Choroid plexus epithelial cell (primary cell): ENCODE results near the gene SREBF2.
"Not testable (repeated sequence)": the region's sequence is repeated elsewhere in the genome, so short reads cannot be mapped to it uniquely, and the experiment has no call there.

ENCODE experiments used
- DNase-seq: peaks from one replicate; pipeline ENCODE4 v3.0.0-alpha.2; 2010; ENCODE audit warnings: low read depth
- H3K4me3 ChIP-seq: 2 replicates; pipeline ENCODE4 v1.5.1; 2011; ENCODE audit warnings: low read depth, mild to moderate bottlenecking, control low read depth, low read length, moderate library complexity
- CTCF ChIP-seq: conservative IDR thresholded peaks from 2 replicates; pipeline ENCODE4 v1.5.1; 2011; ENCODE audit warnings: low read depth, mild to moderate bottlenecking, control low read depth, inconsistent platforms, low read length, moderate library complexity

SREBF2 gene

GRCh38 chr22:41939981-41940831 lies 107.3 kb downstream of the SREBF2 start:
- TF ChIP-seq CTCF: no peak
- no peak for DNase-seq
- H3K4me3 ChIP-seq: no peak overlapping the region

- DNase-seq: peak; percentile 93
- peak; percentile 92 for TF ChIP-seq CTCF
- no peak overlapping the region for H3K4me3 ChIP-seq
Measured at GRCh38 chr22:41940832-41941765, 108.2 kb downstream of the SREBF2 start.

- no peak overlapping the region for H3K4me3 ChIP-seq
- no peak for TF ChIP-seq CTCF
- no peak for DNase-seq
Measured at GRCh38 chr22:41943661-41944209, 110.8 kb downstream of the SREBF2 start.

GRCh38 chr22:41946629-41947423 lies 113.9 kb downstream of the SREBF2 start, which contains the start of gene CENPM:
Gene CENPM (minus strand): TSS chr22:41947152. CDS start chr22:41947076, 76 bp downstream.
- peak within 1 kb of the TSS; percentile 95 for H3K4me3 ChIP-seq
- DNase-seq: peak; percentile 95
- no peak for TF ChIP-seq CTCF

- DNase-seq: no peak
- H3K4me3 ChIP-seq: peak overlapping the region; percentile 95
- TF ChIP-seq CTCF: no peak
Measured at GRCh38 chr22:41947424-41948080, 114.6 kb downstream of the SREBF2 start.

- no peak for DNase-seq
- H3K4me3 ChIP-seq: no peak overlapping the region
- no peak for TF ChIP-seq CTCF
Measured at GRCh38 chr22:41948142-41948541, 115.2 kb downstream of the SREBF2 start.

GRCh38 chr22:41948928-41949296 lies 116.0 kb downstream of the SREBF2 start:
- not testable (repeated sequence) for DNase-seq, H3K4me3 ChIP-seq
